H1 (cell line): ENCODE measurements around the gene CPLANE1. TPM values are rescaled to one million over a fixed set of nuclear protein-coding genes. Genes with fewer than 3 reads are reported as not detected.

Experiments
- ATF3 ChIP-seq: IDR thresholded peaks from 2 replicates; pipeline ENCODE4 v1.6.1; 2011; ENCODE audit warnings: low read depth, mild to moderate bottlenecking, low read length; ENCODE audit not compliant: insufficient read depth
- CHD2 ChIP-seq: IDR thresholded peaks from 2 replicates; pipeline ENCODE4 v1.6.1; 2012; ENCODE audit warnings: low read length, improper control_type of control experiment
- CHD7 ChIP-seq: fragments of 300-600 bp; sonication (generic); IDR thresholded peaks from 2 replicates; pipeline ENCODE4 v1.7.1; 2012; ENCODE audit warnings: low read length, moderate library complexity, mild to moderate bottlenecking, inconsistent platforms; ENCODE audit not compliant: insufficient replicate concordance
- GABPA ChIP-seq: IDR thresholded peaks from 2 replicates; pipeline ENCODE4 v1.6.1; 2011; ENCODE audit warnings: mild to moderate bottlenecking, low read length, moderate library complexity, borderline replicate concordance; ENCODE audit not compliant: insufficient read depth
- GTF2F1 ChIP-seq: IDR thresholded peaks from 2 replicates; pipeline ENCODE4 v1.6.1; 2012; ENCODE audit warnings: low read depth, low read length, improper control_type of control experiment, borderline replicate concordance
- POU5F1 ChIP-seq: IDR thresholded peaks from 2 replicates; pipeline ENCODE4 v1.6.1; 2011; ENCODE audit warnings: low read depth, mild to moderate bottlenecking, low read length, moderate library complexity
- SAP30 ChIP-seq: fragments of 300-600 bp; sonication (generic); IDR thresholded peaks from 2 replicates; pipeline ENCODE4 v1.7.1; 2012; ENCODE audit warnings: low read length, moderate library complexity, mild to moderate bottlenecking, inconsistent platforms; ENCODE audit not compliant: insufficient read depth, insufficient replicate concordance
- TEAD4 ChIP-seq: IDR thresholded peaks from 2 replicates; pipeline ENCODE4 v1.6.1; 2012; ENCODE audit warnings: low read depth, low read length, inconsistent platforms, mixed read lengths
- ZNF274 ChIP-seq: IDR thresholded peaks from 2 replicates; pipeline ENCODE4 v1.7.0; 2012; ENCODE audit warnings: low read length, borderline replicate concordance; ENCODE audit errors: extremely low read depth
- polyA plus RNA-seq, 7 experiments: library from polyadenylated mRNA; depleted of rRNA in 3 of 7; stranded (reverse) in 5 of 7; unstranded in 2 of 7; fragments of >200 nt in 5 of 7; fragments of 200-250 nt in 2 of 7; gene quantifications; 1 replicate in 5 of 7; 2 replicates in 1 of 7; 4 replicates in 1 of 7; pipeline versions ENCODE4 v1.2.1 to v1.2.3, GENCODE V29; 2011 to 2013; ENCODE audit warnings: missing spikeins in 2 of 7, mixed read lengths in 2 of 7
- total RNA-seq: library from RNA; stranded (reverse); fragmentation: NEBNext Ultra II Directional; extraction: Animal tissue kit (Norgen Biotek cat#: 25700); gene quantifications from 2 replicates; pipeline ENCODE4 v1.2.1, GENCODE V29; 2021

The CPLANE1 gene
- total and polyA plus RNA-seq, 2 of the 8 experiments (the other 6 are each of a cell fraction or from before 2014, with no cell fraction given): 2.2 to 8.8 TPM

- no peak for TF ChIP-seq ZNF274
- no peak for TF ChIP-seq GABPA
- no peak for TF ChIP-seq SAP30
- TF ChIP-seq ATF3: no peak
- no peak for TF ChIP-seq CHD2
- TF ChIP-seq TEAD4: no peak
- TF ChIP-seq GTF2F1: no peak
- no peak for TF ChIP-seq CHD7
- no peak for TF ChIP-seq POU5F1
Measured at GRCh38 chr5:37090781-37091180, 158.4 kb downstream of the CPLANE1 start (continued).
